ENCODE results near the gene ISM2.

GRCh38 chr14:77498984-77499527, 440 bp upstream of the ISM2 start:
- no peak for TF ChIP-seq CTCF (IDR thresholded peaks at IDR 0.05; ENCODE audit: low read length)
- no peak for TF ChIP-seq EZH2 (IDR thresholded peaks at IDR 0.05; ENCODE audit: borderline replicate concordance, low read length)

Data from OCI-LY1 (cell line).